DOHH2 (cell line): ENCODE measurements around the gene KREMEN1.

ENCODE experiments used
- CTCF ChIP-seq: fragments of 200-600 bp; sonication (generic); IDR thresholded peaks from one replicate; pipeline ENCODE4 v1.5.1; 2014; ENCODE audit warnings: antibody characterized with exemption, mild to moderate bottlenecking, low read depth, low read length; ENCODE audit not compliant: poor library complexity, severe bottlenecking
- EZH2phosphoT487 ChIP-seq: fragments of 200-600 bp; sonication (generic); IDR thresholded peaks from 2 replicates; pipeline ENCODE4 v1.6.1; 2017; ENCODE audit warnings: borderline replicate concordance, mild to moderate bottlenecking, antibody characterized with exemption, low read length, moderate library complexity, mixed read lengths

DNA sequence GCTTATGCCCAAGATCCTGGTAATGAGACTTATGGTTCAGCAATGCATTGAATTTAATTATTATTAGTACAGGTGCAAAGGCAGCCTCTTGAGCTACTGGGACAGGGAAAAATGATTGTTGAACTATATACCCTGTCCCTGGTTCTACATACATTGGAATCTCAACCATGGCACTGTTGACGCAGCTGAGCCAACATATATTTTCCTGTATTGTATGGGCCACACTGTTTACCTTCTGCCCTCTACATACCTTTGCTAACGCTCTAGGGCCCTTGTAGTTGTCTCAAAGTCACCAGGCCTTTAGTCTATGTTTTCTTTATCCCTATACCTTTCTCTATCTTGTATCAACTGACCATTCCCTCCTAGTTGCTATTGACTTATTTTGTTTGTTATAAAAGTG lies 22.6 kb downstream of the KREMEN1 start:
- TF ChIP-seq CTCF (no peak), EZH2phosphoT487 (no peak)
